Right lobe of liver (tissue), 4 donors: ENCODE results near the gene NAT16.
"Not testable (repeated sequence)": the region's sequence is repeated elsewhere in the genome, so short reads cannot be mapped to it uniquely, and the experiment has no call there.

Experiments
- CTCF ChIP-seq, 4 donors: fragments of 200-600 bp in 3 of 4; fragments of 450-650 bp in 1 of 4; IDR thresholded peaks; one replicate each; pipeline versions ENCODE4 v1.5.1 to v1.8.0; 2016 to 2022; ENCODE audit warnings: antibody characterized with exemption in 4 of 4, mild to moderate bottlenecking in 2 of 4
- POLR2A ChIP-seq: fragments of 450-650 bp; IDR thresholded peaks from one replicate; pipeline ENCODE4 v1.6.1; 2017; ENCODE audit warnings: antibody characterized with exemption, mild to moderate bottlenecking
- donor health status: DM: no; HTN: no; CAD: no.
- donor health status: DM: no; HTN: no; CAD: no.
- donor health status: DM: no; HTN: yes; CAD: no.

GRCh38 chr7:101203740-101204738, 23.9 kb upstream of the NAT16 start:
- not testable (repeated sequence) for TF ChIP-seq CTCF (IDR thresholded peaks at IDR 0.05); POLR2A
